ENCODE results near the gene CDKN1C.

DNA sequence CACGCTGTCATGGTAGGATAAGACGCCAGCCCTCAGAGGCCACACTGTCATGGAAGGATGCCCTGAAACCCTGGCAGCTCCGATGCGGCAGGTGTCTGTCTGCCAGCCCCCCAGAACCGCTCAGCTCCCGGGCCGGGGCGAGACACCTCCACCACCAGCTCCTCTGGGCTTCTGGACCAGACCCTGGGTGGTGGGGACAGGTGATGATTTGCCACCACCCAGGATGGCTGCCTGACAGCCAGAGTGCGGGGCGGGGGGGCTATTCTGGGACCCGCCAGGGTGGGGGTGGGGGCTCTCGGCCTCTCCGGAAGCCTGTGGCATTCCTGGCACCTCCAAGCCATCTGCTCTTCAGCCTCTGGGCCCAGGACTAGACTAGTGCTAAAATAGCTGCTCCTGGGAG, 34.3 kb upstream of the CDKN1C start:
- TF ChIP-seq POLR2A (IDR thresholded peaks at IDR 0.05) (no peak), POLR2AphosphoS5 (IDR thresholded peaks at IDR 0.05; ENCODE audit: insufficient read depth in 1 of 2, low read depth in 1 of 2) (no peak)
